Ascending aorta (tissue), 2 donors: ENCODE measurements around the gene RNF144B. TPM values are rescaled to one million over a fixed set of nuclear protein-coding genes. Genes with fewer than 3 reads are reported as not detected.

ENCODE experiments used
- DNase-seq, 2 donors: peaks; one replicate each; pipeline ENCODE4 v3.0.0-alpha.2; 2019; ENCODE audit warnings: low spot score in 2 of 2
- H3K27ac ChIP-seq, 2 donors: fragments of 200-600 bp; sonication (generic); one replicate each; pipeline ENCODE4 v1.5.1; 2016 to 2017; ENCODE audit warnings: mild to moderate bottlenecking in 1 of 2
- H3K27me3 ChIP-seq: fragments of 200-600 bp; sonication (generic); one replicate; pipeline ENCODE4 v1.5.1; 2017
- H3K36me3 ChIP-seq, 2 donors: fragments of 200-600 bp; sonication (generic); one replicate each; pipeline ENCODE4 v1.5.1; 2016
- H3K4me1 ChIP-seq, 2 donors: fragments of 200-600 bp; sonication (generic); one replicate each; pipeline ENCODE4 v1.5.1; 2016 to 2017; ENCODE audit warnings: mild to moderate bottlenecking in 1 of 2
- H3K4me3 ChIP-seq, 2 donors: fragments of 200-600 bp; sonication (generic); one replicate each; pipeline ENCODE4 v1.5.1; 2016 to 2017; ENCODE audit warnings: mild to moderate bottlenecking in 1 of 2
- H3K9me3 ChIP-seq, 2 donors: fragments of 200-600 bp; sonication (generic); one replicate each; pipeline ENCODE4 v1.5.1; 2016
- CTCF ChIP-seq, 3 experiments: fragments of 200-600 bp in 2 of 3; fragments of 450-650 bp in 1 of 3; sonication (generic) in 2 of 3; IDR thresholded peaks; one replicate each; pipeline ENCODE4 v1.5.1; 2016 to 2019; ENCODE audit warnings: antibody characterized with exemption in 3 of 3, mild to moderate bottlenecking in 1 of 3, moderate library complexity in 1 of 3
- intact Hi-C: fragments of 100-400 bp; cut with DNase I; formaldehyde crosslinking; loops from one replicate; pipeline ENCODE4 v1.15.1; 2023
- total RNA-seq: library from RNA; depleted of rRNA; stranded (reverse); fragments of >200 nt; gene quantifications from one replicate; pipeline ENCODE4 v1.1.0, GENCODE V29; 2016

Gene RNF144B
- total RNA-seq, 1 donor from 2014 or later = 52.3 TPM

DNA sequence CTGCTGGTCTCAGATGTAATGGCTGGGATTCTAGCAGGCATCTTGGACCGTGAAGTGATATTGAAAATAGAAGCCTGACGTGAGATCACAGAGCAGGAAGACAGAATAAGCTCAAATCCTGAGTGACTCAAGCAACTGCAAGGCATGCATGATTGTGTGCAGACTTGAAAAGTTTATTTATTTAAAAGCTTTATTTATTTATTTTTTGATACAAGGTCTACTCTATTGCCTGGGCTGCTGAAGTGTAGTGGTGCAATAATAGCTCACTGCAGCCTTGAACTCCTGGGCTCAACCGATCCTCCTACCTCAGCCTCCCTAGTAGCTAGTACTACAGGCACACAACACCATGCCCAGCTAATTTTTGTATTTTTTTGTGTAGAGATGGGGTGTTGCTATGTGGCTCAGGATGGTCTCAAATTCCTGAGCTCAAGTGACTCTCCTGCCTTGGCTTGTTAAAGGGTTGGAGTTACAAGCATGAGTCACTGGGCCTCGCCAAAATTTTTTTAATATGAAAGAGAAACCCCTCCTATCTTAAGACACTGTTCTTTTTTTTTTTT lies 40.1 kb upstream of the RNF144B start:
- no peaks in the 10 kb centered on the region for H3K36me3 ChIP-seq
- H3K27me3 ChIP-seq = no peaks in the 10 kb centered on the region
- H3K27ac ChIP-seq = peak overlapping the region in 1 of 2 donors; percentile 25
- no peak for DNase-seq
- H3K9me3 ChIP-seq = no peaks in the 10 kb centered on the region
- H3K4me1 ChIP-seq = peaks cover 0 to 10% of the 10 kb centered on the region in 2 donors
- no peak overlapping the region for H3K4me3 ChIP-seq
- intact Hi-C loops = loop anchor here (5.0 kb wide), 1 partner anchor 40 kb away; the partner anchor contains the start of gene RNF144B
- no peak for TF ChIP-seq CTCF (IDR thresholded peaks at IDR 0.05)

DNA sequence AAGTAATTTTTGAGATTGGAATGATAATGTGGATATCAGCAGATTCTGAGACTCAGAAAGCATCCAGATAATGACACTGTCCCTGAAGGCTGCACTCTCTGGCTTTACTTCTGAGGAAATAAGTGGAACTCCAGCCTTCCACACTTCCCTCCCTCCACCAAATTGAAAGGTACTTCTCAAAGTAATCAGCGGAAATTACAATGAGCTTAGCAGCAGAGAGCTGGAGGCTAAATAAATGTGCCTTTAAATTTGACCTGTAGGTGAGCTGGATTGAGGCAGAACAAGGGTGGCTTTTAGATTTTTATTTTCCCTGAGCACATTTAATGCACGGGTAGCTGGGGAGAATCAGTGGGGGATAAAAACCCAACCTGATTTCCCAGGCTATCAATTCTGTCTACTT lies 39.3 kb upstream of the RNF144B start:
- peaks cover 0 to 10% of the 10 kb centered on the region in 2 donors for H3K4me1 ChIP-seq
- no peaks in the 10 kb centered on the region for H3K27me3 ChIP-seq
- intact Hi-C loops = loop anchor here (5.0 kb wide), 1 partner anchor 39 kb away; the partner anchor contains the start of gene RNF144B
- no peaks in the 10 kb centered on the region for H3K9me3 ChIP-seq
- no peak overlapping the region for H3K27ac ChIP-seq
- no peak overlapping the region for H3K4me3 ChIP-seq
- DNase-seq = no peak
- TF ChIP-seq CTCF (IDR thresholded peaks at IDR 0.05) = no peak
- no peaks in the 10 kb centered on the region for H3K36me3 ChIP-seq

- Histone ChIP-seq H3K9me3 (no peaks in the 10 kb centered on the region), H3K4me3 (no peak overlapping the region), H3K27ac (no peak overlapping the region), H3K27me3 (no peaks in the 10 kb centered on the region), H3K36me3 (no peaks in the 10 kb centered on the region), H3K4me1 (peaks cover 0 to 10% of the 10 kb centered on the region in 2 donors)
- TF ChIP-seq CTCF (IDR thresholded peaks at IDR 0.05) = no peak
- no peak for DNase-seq
- intact Hi-C loops = loop anchor here (5.0 kb wide), 1 partner anchor 38 kb away; the partner anchor contains the start of gene RNF144B
Measured at GRCh38 chr6:18349386-18349785, 37.8 kb upstream of the RNF144B start.

DNA sequence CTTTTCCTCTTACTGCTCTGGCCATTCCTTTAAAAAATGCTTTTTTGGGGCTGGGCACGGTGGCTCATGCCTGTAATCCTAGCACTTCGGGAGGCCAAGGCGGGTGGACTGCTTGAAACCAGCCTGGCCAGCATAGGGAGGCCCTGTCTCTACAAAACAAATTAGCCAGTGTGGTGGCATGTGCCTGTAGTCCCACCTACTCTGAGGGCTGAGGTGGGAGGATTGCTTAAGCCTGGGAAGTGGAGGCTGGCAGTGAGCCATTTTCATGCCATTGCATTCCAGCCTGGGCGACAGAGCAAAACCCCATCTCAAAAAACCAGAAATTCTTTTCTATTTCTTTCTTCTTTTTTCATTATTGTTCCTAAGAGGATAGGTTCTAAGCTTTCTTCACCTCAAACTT lies 36.9 kb upstream of the RNF144B start:
- intact Hi-C loops = no loop called here
- Histone ChIP-seq H3K4me1 (peaks cover 0 to 10% of the 10 kb centered on the region in 2 donors), H3K9me3 (no peaks in the 10 kb centered on the region), H3K36me3 (no peaks in the 10 kb centered on the region), H3K27ac (no peak overlapping the region), H3K27me3 (no peaks in the 10 kb centered on the region), H3K4me3 (no peak overlapping the region)
- no peak for TF ChIP-seq CTCF (IDR thresholded peaks at IDR 0.05)
- no peak for DNase-seq

- Histone ChIP-seq H3K4me3 (no peak overlapping the region), H3K27me3 (no peaks in the 10 kb centered on the region), H3K9me3 (no peaks in the 10 kb centered on the region), H3K27ac (no peak overlapping the region), H3K4me1 (peaks cover 0 to 10% of the 10 kb centered on the region in 2 donors), H3K36me3 (no peaks in the 10 kb centered on the region)
- DNase-seq = no peak
- TF ChIP-seq CTCF (IDR thresholded peaks at IDR 0.05) = no peak
- intact Hi-C loops = no loop called here
Measured at GRCh38 chr6:18350712-18351111, 36.4 kb upstream of the RNF144B start.
